HepG2 (cell line): ENCODE measurements around the gene CIART. TPM values are rescaled to one million over a fixed set of nuclear protein-coding genes. Genes with fewer than 3 reads are reported as not detected.

Source experiments
- ATAC-seq: fragments of 200-7000 bp; cut with Tn5 transposase; 3 replicates; pipeline ENCODE4 v1.9.1; 2020; ENCODE audit warnings: mild to moderate bottlenecking, moderate library complexity
- Bru-seq: library from RNA; stranded (reverse); fragments of 400-500 nt; gene quantifications from one replicate; lab custom pipeline; 2021; lab: Mats Ljungman, UMichigan
- BruChase-seq, 2 experiments: library from RNA; stranded (reverse); fragments of 400-500 nt; gene quantifications; one replicate each; lab custom pipeline; 2021; lab: Mats Ljungman, UMichigan
- BruUV-seq: library from RNA; stranded (reverse); fragments of 400-500 nt; replicated peaks from 2 replicates; lab custom pipeline; 2021; lab: Mats Ljungman, UMichigan
- CTCF ChIA-PET: fragments of 300-600 bp; formaldehyde crosslinking; extraction: SDS; loops from one replicate; lab custom pipeline; 2021; ENCODE audit warnings: low total read pairs, inconsistent platforms, low intra/inter-chr PET ratio; lab: Yijun Ruan, JAX
- POLR2A ChIA-PET: fragments of 350-600 bp; sonication (Branson Sonifier 250); formaldehyde crosslinking; loops from one replicate; lab custom pipeline; 2020; ENCODE audit warnings: antibody characterized with exemption, inconsistent platforms; lab: Yijun Ruan, JAX
- DNase-seq: peaks from one replicate; pipeline ENCODE4 v3.0.0-alpha.2; 2015; ENCODE audit warnings: low spot score
- FAIRE-seq: peaks from 3 replicates; lab custom pipeline; 2011; peaks lifted over from hg19 to GRCh38; lab: Jason Lieb, UNC
- H2AFZ ChIP-seq: one replicate; pipeline ENCODE4 v1.6.1; 2011; ENCODE audit warnings: low read length, inconsistent platforms
- H3K27ac ChIP-seq: fragments of 300-600 bp; 3 replicates; pipeline ENCODE4 v1.8.0; 2011; ENCODE audit warnings: mixed run types, mild to moderate bottlenecking, mixed read lengths, low read length, inconsistent platforms; ENCODE audit not compliant: insufficient read depth; ENCODE audit errors: extremely low read length
- H3K27me3 ChIP-seq, 2 experiments: fragments of 200-600 bp in 1 of 2; 2 replicates in 1 of 2; 3 replicates in 1 of 2; pipeline versions ENCODE4 v1.6.0 to v1.8.0; 2011; ENCODE audit warnings: low read length in 2 of 2, mild to moderate bottlenecking in 2 of 2, moderate library complexity in 2 of 2, inconsistent platforms in 1 of 2; ENCODE audit not compliant: insufficient read depth in 2 of 2, control insufficient read depth in 1 of 2
- H3K36me3 ChIP-seq, 2 experiments: fragments of 200-600 bp in 1 of 2; replicated peaks in 1 of 2; 2 replicates in 1 of 2; 3 replicates in 1 of 2; pipeline versions ENCODE4 v1.5.1 to v1.8.0; 2011; ENCODE audit warnings: low read length in 2 of 2, inconsistent platforms in 1 of 2; ENCODE audit not compliant: insufficient read depth in 2 of 2, control insufficient read depth in 1 of 2
- H3K4me1 ChIP-seq: 2 replicates; pipeline ENCODE4 v1.5.1; 2012; ENCODE audit warnings: low read length, inconsistent platforms; ENCODE audit not compliant: insufficient read depth
- H3K4me2 ChIP-seq: 2 replicates; pipeline ENCODE4 v1.6.0; 2011; ENCODE audit warnings: low read depth, low read length, inconsistent platforms
- H3K4me3 ChIP-seq, 3 experiments: fragments of 200-600 bp in 1 of 3; sonication (generic), shearing (Covaris generic) in 1 of 3; replicated peaks in 1 of 3; 2 replicates each; pipeline ENCODE4 v1.5.1; 2011 to 2016; ENCODE audit warnings: low read length in 3 of 3, inconsistent platforms in 2 of 3, low read depth in 2 of 3, mild to moderate bottlenecking in 2 of 3, control low read depth in 1 of 3, mixed read lengths in 1 of 3; ENCODE audit not compliant: insufficient read depth in 1 of 3
- H3K79me2 ChIP-seq: one replicate; pipeline ENCODE4 v1.6.1; 2011; ENCODE audit warnings: low read length, inconsistent platforms; ENCODE audit not compliant: insufficient read depth
- H3K9ac ChIP-seq: 2 replicates; pipeline ENCODE4 v1.6.0; 2011; ENCODE audit warnings: mild to moderate bottlenecking, low read depth, low read length, inconsistent platforms; ENCODE audit not compliant: insufficient read depth
- H3K9me3 ChIP-seq: 2 replicates; pipeline ENCODE4 v1.5.1; 2012; ENCODE audit warnings: mild to moderate bottlenecking, low read length
- H4K20me1 ChIP-seq: 2 replicates; pipeline ENCODE4 v1.6.0; 2011; ENCODE audit warnings: inconsistent platforms, mild to moderate bottlenecking, low read length, moderate library complexity; ENCODE audit not compliant: insufficient read depth
- BHLHE40 ChIP-seq: IDR thresholded peaks from 2 replicates; pipeline ENCODE4 v1.6.1; 2011; ENCODE audit warnings: low read length, improper control_type of control experiment
- HOXA3 ChIP-seq: sonication (generic); formaldehyde crosslinking; IDR thresholded peaks from 2 replicates; pipeline ENCODE4 v1.5.0; 2020; ENCODE audit warnings: missing genetic modification reagents
- NFYC ChIP-seq: IDR thresholded peaks from 2 replicates; pipeline ENCODE4 v1.6.1; 2016; ENCODE audit warnings: missing genetic modification reagents, missing compliant biosample characterization
- NR2F2 ChIP-seq: IDR thresholded peaks from 2 replicates; pipeline ENCODE4 v1.6.1; 2012; ENCODE audit warnings: low read depth, inconsistent platforms, borderline replicate concordance
- RAD51 ChIP-seq: fragments of 450-650 bp; IDR thresholded peaks from 2 replicates; pipeline ENCODE4 v1.6.1; 2016; ENCODE audit warnings: borderline replicate concordance
- REPIN1 ChIP-seq: sonication (generic); formaldehyde crosslinking; IDR thresholded peaks from 2 replicates; pipeline ENCODE4 v1.8.0; 2022; ENCODE audit warnings: missing genetic modification reagents, low read depth, mild to moderate bottlenecking, borderline replicate concordance
- RFX5 ChIP-seq: IDR thresholded peaks from 2 replicates; pipeline ENCODE4 v1.6.1; 2011; ENCODE audit warnings: low read depth, low read length, improper control_type of control experiment
- ZNF292 ChIP-seq: sonication (generic); formaldehyde crosslinking; IDR thresholded peaks from 2 replicates; pipeline ENCODE4 v1.8.1; 2022; ENCODE audit warnings: mild to moderate bottlenecking, low read depth, missing genetic modification reagents, borderline replicate concordance
- ZNF556 ChIP-seq: sonication (generic); formaldehyde crosslinking; IDR thresholded peaks from 2 replicates; pipeline ENCODE4 v1.4.0; 2020; ENCODE audit warnings: mild to moderate bottlenecking, missing genetic modification reagents, borderline replicate concordance
- ZNF704 ChIP-seq: sonication (generic); formaldehyde crosslinking; IDR thresholded peaks from 2 replicates; pipeline ENCODE4 v1.8.1; 2023; ENCODE audit warnings: mild to moderate bottlenecking, inconsistent platforms, moderate library complexity, missing genetic modification reagents, borderline replicate concordance
- ZSCAN31 ChIP-seq: sonication (generic); formaldehyde crosslinking; IDR thresholded peaks from 2 replicates; pipeline ENCODE4 v1.5.0; 2020; ENCODE audit warnings: low read depth, mild to moderate bottlenecking, missing genetic modification reagents
- ZSCAN9 ChIP-seq: IDR thresholded peaks from 2 replicates; pipeline ENCODE4 v1.6.1; 2016; ENCODE audit warnings: borderline replicate concordance
- WGBS: methylation state at CpG from one replicate; pipeline ENCODE4 v1.1.6; 2017; ENCODE audit warnings: low lambda C conversion rate; 5-methylcytosine and 5-hydroxymethylcytosine counted together
- in situ Hi-C: cut with HindIII; loops from 2 replicates; pipeline ENCODE4 v1.10.0; 2017; ENCODE audit warnings: low pct_unique_long_range_greater_than_20kb; ENCODE audit not compliant: extremely low pct_ligation_motif_present
- intact Hi-C: fragments of 100-400 bp; cut with micrococcal nuclease; formaldehyde crosslinking; loops from one replicate; pipeline ENCODE4 v1.10.0; 2022; ENCODE audit not compliant: unreplicated experiment
- long read RNA-seq, 2 experiments: library from RNA in 1 of 2; library from polyadenylated mRNA in 1 of 2; stranded (forward) in 1 of 2; unstranded in 1 of 2; transcript quantifications; one replicate each; pipeline ENCODE4 v2.0.0, GENCODE V29; 2019 to 2022
- polyA minus RNA-seq, 3 experiments: library from RNA; depleted of rRNA, polyadenylated mRNA; stranded (reverse); fragments of >200 nt; gene quantifications; 2 replicates each; pipeline ENCODE4 v1.2.3, GENCODE V29; 2011; ENCODE audit warnings: low replicate concordance in 1 of 3
- polyA plus RNA-seq, 8 experiments: library from polyadenylated mRNA; depleted of rRNA in 3 of 8; stranded (reverse) in 7 of 8; unstranded in 1 of 8; fragments of >200 nt; fragmentation: Illumina TruSeq in 4 of 8; extraction: Trizol in 4 of 8; gene quantifications; 2 replicates each; pipeline versions ENCODE4 v1.2.1 to v1.2.3, GENCODE V29; 2011 to 2016; ENCODE audit warnings: low read depth in 4 of 8, missing spikeins in 1 of 8, mixed read lengths in 1 of 8; ENCODE audit not compliant: insufficient read depth in 1 of 8
- total RNA-seq, 5 experiments: library from RNA; depleted of rRNA; stranded (reverse); fragments of >200 nt; fragmentation: Illumina TruSeq; extraction: Trizol; gene quantifications; 2 replicates each; pipeline ENCODE4 v1.2.3, GENCODE V29; 2016; ENCODE audit warnings: low read depth in 1 of 5
- TF ChIP-seq, protein P1 (sequence below): fragments of 450-650 bp; IDR thresholded peaks from 2 replicates; pipeline ENCODE4 v1.6.1; 2016

The CIART gene
- total RNA-seq (2016; rRNA removed; fragmentation: Illumina TruSeq; extraction: Trizol) (not detected in 2 replicates), polyA plus RNA-seq (2011; rRNA removed) (0.48 and 0.58 TPM in 2 replicates), polyA minus RNA-seq (2011; rRNA and poly(A)+ RNA removed; ENCODE audit: low replicate concordance) (1.0 TPM in 2 replicates), Bru-seq, nascent RNA (percentile 12 among the genes with signal in this experiment), BruChase-seq, experiment 1, labeled RNA remaining after a 6-hour chase (percentile 45 among the genes with signal in this experiment), BruChase-seq, experiment 2, labeled RNA remaining after a 2-hour chase (percentile 38 among the genes with signal in this experiment)
- total RNA-seq (2016; cell fraction: cytosol; rRNA removed; fragmentation: Illumina TruSeq; extraction: Trizol; ENCODE audit: low read depth): not detected in 2 replicates
- total RNA-seq (2016; cell fraction: insoluble cytoplasmic fraction; rRNA removed; fragmentation: Illumina TruSeq; extraction: Trizol): 0.09 TPM in 1 of 2 replicates, not detected in the other
- total RNA-seq (2016; cell fraction: membrane; rRNA removed; fragmentation: Illumina TruSeq; extraction: Trizol): not detected in 2 replicates
- total RNA-seq (2016; cell fraction: nucleus; rRNA removed; fragmentation: Illumina TruSeq; extraction: Trizol): not detected in 2 replicates
- 0.12 and 0.26 TPM in 2 replicates for polyA plus RNA-seq (2011; cell fraction: cytosol; rRNA removed)
- polyA plus RNA-seq (2011; cell fraction: nucleus; rRNA removed): 1.6 and 2.1 TPM in 2 replicates
- polyA plus RNA-seq (2012): 0.39 and 0.40 TPM in 2 replicates
- polyA plus RNA-seq (2016; cell fraction: cytosol; fragmentation: Illumina TruSeq; extraction: Trizol; ENCODE audit: low read depth): not detected in 2 replicates
- polyA plus RNA-seq (2016; cell fraction: insoluble cytoplasmic fraction; fragmentation: Illumina TruSeq; extraction: Trizol; ENCODE audit: low read depth): not detected in 2 replicates
- not detected in 2 replicates for polyA plus RNA-seq (2016; cell fraction: membrane; fragmentation: Illumina TruSeq; extraction: Trizol; ENCODE audit: low read depth)
- 0.86 and 1.5 TPM in 2 replicates for polyA plus RNA-seq (2016; cell fraction: nucleus; fragmentation: Illumina TruSeq; extraction: Trizol; ENCODE audit: insufficient read depth, low read depth)
- polyA minus RNA-seq (2011; cell fraction: cytosol; rRNA and poly(A)+ RNA removed): not detected in 2 replicates
- not detected in 2 replicates for polyA minus RNA-seq (2011; cell fraction: nucleus; rRNA and poly(A)+ RNA removed)
- long read RNA-seq, experiment 1: 0 reads
- long read RNA-seq, experiment 2: 0 reads

- Histone ChIP-seq H4K20me1 (no peaks in the 10 kb centered on the region), H3K9ac (no peak within 1 kb of the TSS), H3K9me3 (no peaks in the 10 kb centered on the region), H3K4me2 (peak within 1 kb of the TSS; percentile 66), H3K27me3 (peaks cover 0 to 4% of the 10 kb centered on the region in 2 experiments; a peak in 1 of 5 replicates), H2AFZ (no peak within 1 kb of the TSS), H3K79me2 (no peaks in the 10 kb centered on the region), H3K4me3 (peak within 1 kb of the TSS in 1 of 3 experiments; percentile 33; a peak in 1 of 6 replicates), H3K27ac (no peak within 1 kb of the TSS), H3K36me3 (no peaks in the 10 kb centered on the region), H3K4me1 (peaks cover 33% of the 10 kb centered on the region)
- no TSS peak for BruUV-seq
- ATAC-seq: peak; percentile 19; the same call in 1 of the 3 replicates
- POLR2A ChIA-PET: interaction anchor here (2.3 kb wide), 2 partner anchors 24 to 26 kb away, joined by 16 to 24 read pairs; partner anchors contain the start of gene CA14
- TF ChIP-seq RAD51 (0 out of 2 replicates have a peak, but pooled peaks have one; percentile 4), ZNF292 (CRISPR knock-in tag) (no peak), BHLHE40 (peak; percentile 63), ZNF704 (CRISPR knock-in tag) (no peak), ZSCAN31 (no peak), RFX5 (peak; percentile 79), ZSCAN9 (CRISPR knock-in tag) (no peak), NFYC (CRISPR knock-in tag) (peak; percentile 62), REPIN1 (CRISPR knock-in tag) (no peak), HOXA3 (no peak), ZNF556 (no peak), NR2F2 (no peak)
- TF ChIP-seq, protein P1, sequence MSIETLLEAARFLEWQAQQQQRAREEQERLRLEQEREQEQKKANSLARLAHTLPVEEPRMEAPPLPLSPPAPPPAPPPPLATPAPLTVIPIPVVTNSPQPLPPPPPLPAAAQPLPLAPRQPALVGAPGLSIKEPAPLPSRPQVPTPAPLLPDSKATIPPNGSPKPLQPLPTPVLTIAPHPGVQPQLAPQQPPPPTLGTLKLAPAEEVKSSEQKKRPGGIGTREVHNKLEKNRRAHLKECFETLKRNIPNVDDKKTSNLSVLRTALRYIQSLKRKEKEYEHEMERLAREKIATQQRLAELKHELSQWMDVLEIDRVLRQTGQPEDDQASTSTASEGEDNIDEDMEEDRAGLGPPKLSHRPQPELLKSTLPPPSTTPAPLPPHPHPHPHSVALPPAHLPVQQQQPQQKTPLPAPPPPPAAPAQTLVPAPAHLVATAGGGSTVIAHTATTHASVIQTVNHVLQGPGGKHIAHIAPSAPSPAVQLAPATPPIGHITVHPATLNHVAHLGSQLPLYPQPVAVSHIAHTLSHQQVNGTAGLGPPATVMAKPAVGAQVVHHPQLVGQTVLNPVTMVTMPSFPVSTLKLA: 0 out of 2 replicates have a peak, but pooled peaks have one; percentile 20
- DNase-seq: no peak
- 84% methylated on average over 46 of the region's 46 CpGs for WGBS
- in situ Hi-C loops: no loop called here
- intact Hi-C loops: loop anchor here (1.0 kb wide), 1 partner anchor 27 kb away; no protein-coding TSS in a partner anchor
- CTCF ChIA-PET: interaction anchor here (1.3 to 2.9 kb wide), 2 partner anchors 24 to 26 kb away, joined by 3 to 45 read pairs; partner anchors contain the start of gene CA14
- FAIRE-seq: no peak
Observed at GRCh38 chr1:150281758-150282557, at the start of gene CIART. Gene CIART (plus strand): TSS chr1:150282554. CDS start chr1:150283268, 714 bp downstream.
